GM18505 (cell line): Measurements from ENCODE around the gene VWC2.

ENCODE experiments used
- ATAC-seq: cut with Tn5 transposase; IDR thresholded peaks from one replicate; pipeline ENCODE4 v1.9.1; 2021; ENCODE audit not compliant: unreplicated experiment
- POLR2A ChIP-seq: IDR thresholded peaks from 4 replicates; pipeline ENCODE4 v1.6.1; 2011; ENCODE audit warnings: borderline replicate concordance; ENCODE audit not compliant: insufficient read depth, insufficient read length; ENCODE audit errors: extremely low read depth

The VWC2 gene

GRCh38 chr7:49773218-49773935 is at the start of gene VWC2:
TSS of gene VWC2 (plus strand) at chr7:49773638. CDS start at chr7:49775436, 1,798 bp downstream.
- no peak for TF ChIP-seq POLR2A
- no peak for ATAC-seq

DNA sequence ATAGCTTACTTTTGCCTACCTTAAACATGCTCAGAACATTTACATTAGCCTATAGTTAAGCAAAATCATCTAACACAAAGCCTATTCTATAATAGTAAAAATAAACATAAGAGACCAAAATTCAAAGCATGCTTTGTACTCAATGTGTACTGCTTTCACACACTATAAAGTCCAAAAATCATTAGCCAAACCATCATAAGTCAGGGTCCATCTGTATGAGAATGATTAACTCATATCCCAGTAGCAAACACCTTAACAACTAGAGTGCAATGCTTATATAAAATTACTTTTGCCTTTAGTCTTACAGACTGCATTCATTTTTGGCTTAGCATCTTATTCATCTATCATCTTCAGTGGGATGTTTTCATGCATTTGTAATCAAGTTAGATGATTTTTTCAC is 49.4 kb upstream of the VWC2 start:
- ATAC-seq: no peak
- TF ChIP-seq POLR2A: no peak

DNA sequence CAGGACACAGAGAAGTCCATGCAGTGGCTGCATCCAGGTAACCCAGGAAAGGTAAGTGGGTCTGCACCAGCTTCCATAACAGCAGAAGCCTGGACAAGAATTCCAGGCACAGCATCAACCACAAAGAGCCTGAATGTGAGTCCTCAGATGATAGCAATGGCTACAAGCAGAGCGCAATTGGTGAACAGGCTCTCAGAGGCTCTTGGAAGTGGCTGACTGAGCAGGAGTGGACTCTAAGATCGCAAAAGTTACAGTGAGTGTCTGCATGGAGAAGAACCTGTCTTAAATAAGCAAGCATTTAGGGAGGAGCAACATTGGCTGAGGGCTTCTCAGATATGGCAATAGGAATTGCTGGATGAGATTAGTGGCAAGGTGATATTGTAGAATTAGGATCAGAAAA is 41.6 kb upstream of the VWC2 start:
- no peak for ATAC-seq
- no peak for TF ChIP-seq POLR2A

- TF ChIP-seq POLR2A: no peak
- no peak for ATAC-seq
Observed at GRCh38 chr7:49762666-49763065, 10.8 kb upstream of the VWC2 start.

- ATAC-seq: no peak
- no peak for TF ChIP-seq POLR2A
Observed at GRCh38 chr7:49763791-49764190, 9.6 kb upstream of the VWC2 start.

GRCh38 chr7:49766966-49767365 is 6.5 kb upstream of the VWC2 start:
- peak; percentile 80 for ATAC-seq

DNA sequence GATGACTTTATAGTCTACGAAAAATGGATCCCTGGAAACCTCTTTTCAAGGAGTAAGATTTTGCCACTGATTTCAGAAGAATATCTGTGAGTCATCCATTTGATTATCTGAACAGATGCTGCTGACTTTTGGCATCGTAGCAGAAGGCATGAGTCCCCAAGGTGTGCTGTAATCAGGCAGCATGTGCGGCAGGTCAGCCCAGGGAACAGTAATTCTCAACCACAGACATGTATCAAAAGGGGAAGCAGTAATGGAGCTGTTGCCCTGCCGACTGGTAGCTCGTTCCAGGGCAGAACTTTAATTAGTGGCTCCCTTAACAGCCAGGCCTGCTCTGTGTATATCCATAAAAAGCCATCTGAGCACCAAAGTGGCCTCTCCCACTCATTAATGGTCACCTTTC is 5.7 kb upstream of the VWC2 start:
- ATAC-seq: peak; percentile 27
- no peak for TF ChIP-seq POLR2A

More at GRCh38 chr7:49766966-49767365, 6.5 kb upstream of the VWC2 start:
- no peak for TF ChIP-seq POLR2A

DNA sequence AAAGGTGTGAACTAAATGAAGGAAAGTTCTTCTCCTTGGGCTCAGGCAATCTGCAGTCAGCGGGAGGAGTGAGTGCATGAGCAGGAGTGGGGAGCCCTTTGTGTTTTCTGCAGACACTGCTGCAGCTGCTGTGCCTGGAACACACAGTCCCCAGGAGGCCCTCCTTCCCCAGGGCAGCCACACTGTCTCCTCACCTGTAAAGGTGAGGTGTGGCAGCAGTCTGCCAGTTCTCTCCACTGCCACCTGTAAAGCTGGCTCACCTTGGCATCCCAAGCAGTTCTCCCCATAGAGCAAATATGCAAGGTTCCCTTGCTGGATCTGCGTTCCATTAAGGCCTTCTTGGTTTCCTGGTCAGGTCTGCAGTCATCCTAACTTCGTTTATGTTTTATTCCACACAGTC is 5.2 kb upstream of the VWC2 start:
- ATAC-seq: no peak
- no peak for TF ChIP-seq POLR2A

- ATAC-seq: no peak
- TF ChIP-seq POLR2A: no peak
Observed at GRCh38 chr7:49768835-49769234, 4.6 kb upstream of the VWC2 start.

DNA sequence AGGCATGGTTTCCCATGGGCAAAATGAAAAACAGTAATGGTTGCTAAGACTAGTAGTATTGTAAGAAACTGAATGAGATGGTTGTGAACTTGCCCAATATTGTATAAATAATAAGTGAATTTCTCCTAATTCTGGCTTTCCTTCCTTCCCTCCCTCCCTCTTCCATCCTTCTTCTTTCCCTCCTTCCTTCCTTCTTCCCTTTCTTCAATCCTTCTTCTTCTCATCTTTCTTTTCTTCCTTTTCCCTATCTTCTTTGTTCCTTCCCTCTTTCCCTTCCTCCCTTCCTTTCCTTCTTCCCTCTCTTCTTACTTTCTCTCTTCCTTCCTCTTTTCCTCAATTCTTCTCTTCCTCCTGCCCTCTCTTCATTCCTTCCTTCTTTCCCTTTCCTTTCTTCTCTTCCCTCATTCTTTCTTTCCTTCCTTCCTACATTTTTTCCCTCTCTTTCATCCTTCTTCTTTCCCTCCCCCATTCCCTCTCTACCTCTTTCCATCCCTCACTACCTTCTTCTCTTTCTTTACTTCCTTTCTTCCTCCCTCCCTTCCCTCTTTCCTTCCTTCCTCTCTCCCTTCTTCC is 4.1 kb upstream of the VWC2 start:
- no peak for TF ChIP-seq POLR2A
- ATAC-seq: no peak

- ATAC-seq: no peak
- TF ChIP-seq POLR2A: no peak
Observed at GRCh38 chr7:49770838-49771237, 2.6 kb upstream of the VWC2 start.

DNA sequence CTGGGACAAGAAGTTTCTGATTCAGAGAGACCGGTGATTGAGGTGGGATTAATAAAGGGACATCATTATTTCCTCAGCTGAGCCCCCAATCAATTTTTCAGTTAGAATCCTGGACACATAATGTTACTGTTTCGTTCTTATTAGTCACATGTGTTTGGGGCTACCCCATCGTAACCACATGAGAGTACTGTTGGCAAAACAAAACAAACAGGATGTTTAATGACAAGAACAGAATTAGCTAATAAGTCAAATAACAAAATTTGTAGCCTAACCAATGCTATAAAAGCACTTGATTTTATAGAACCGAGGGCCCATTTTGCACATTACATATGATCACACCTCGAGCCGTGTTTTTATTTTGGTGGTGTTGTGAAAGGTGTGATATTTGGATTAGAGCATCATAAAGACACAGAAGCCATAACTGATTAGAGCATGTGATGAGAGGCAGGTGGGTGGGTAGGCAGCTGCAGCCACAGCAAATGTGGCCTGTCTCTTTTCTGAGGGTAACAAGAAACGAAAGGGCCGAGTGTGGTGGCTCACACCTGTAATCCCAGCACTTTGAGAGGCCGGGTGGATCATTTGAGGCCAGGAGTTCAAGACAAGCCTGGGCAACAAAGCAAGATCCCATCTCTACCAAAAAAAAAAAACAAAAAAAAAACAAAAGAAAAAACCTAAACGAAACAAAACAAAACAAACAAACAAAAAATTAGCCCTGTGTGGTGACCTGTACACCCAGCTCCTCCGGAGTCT is 1.8 kb upstream of the VWC2 start:
- TF ChIP-seq POLR2A: no peak
- peak; percentile 30 for ATAC-seq

DNA sequence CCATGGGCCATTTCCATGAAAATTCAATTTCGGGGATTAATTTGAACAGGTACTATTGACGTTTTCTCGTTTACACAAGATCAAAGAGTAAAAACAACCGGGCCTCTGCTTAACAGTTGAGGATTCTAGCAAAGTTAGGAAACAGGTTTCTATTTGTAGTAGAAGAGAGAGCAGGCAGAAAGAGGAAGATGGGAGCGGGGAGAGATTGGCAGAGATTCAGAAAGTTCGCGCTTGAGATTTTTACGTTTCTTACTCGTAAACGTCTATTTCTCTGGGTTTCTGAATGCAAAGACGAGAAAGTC is 571 bp upstream of the VWC2 start:
- no peak for ATAC-seq
- no peak for TF ChIP-seq POLR2A

DNA sequence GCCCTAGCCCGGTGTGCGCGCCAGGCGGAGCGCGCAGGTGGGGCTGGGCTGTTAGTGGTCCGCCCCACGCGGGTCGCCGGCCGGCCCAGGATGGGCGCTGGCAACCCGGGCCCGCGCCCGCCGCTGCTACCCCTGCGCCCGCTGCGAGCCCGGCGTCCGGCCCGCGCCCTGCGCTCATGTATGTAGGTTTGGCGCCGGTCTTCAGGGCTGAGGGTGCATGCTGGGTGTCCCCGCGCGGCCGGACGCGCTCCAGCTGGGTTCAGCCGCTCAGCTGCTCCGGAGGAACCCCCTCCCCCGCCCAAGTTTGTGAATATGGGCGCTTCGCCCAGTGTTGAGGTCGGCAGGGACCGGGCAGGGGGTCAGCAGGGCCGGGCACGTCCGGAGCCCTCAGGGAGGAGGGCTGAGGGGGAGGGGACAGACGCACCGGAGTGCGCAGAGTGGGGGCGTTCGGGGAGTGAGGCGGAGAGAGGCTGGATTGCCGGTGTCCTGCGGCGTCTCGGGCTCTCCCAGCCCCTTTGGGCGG is 559 bp downstream of the VWC2 start:
- no peak for TF ChIP-seq POLR2A
- no peak for ATAC-seq
